ENCODE data around the gene BTD. TPM values are rescaled to one million over a fixed set of nuclear protein-coding genes. Genes with fewer than 3 reads are reported as not detected.

Gene BTD
- total and polyA plus RNA-seq, 12 donors: 9.9 to 148 (median 58.3) TPM

- 90 to 97% (median 93%) methylated on average over 5 of the region's 5 CpGs for WGBS, 4 donors
- no peak for TF ChIP-seq CTCF (IDR thresholded peaks at IDR 0.05)
- no peak for TF ChIP-seq POLR2A (IDR thresholded peaks at IDR 0.05)
- no peaks in the 10 kb centered on the region for H3K4me1 ChIP-seq (replicated peaks in 1 of 2)
- H3K36me3 ChIP-seq (replicated peaks in 1 of 2): peaks cover 0 to 9% of the 10 kb centered on the region in 2 donors
- no peaks in the 10 kb centered on the region for H3K9me3 ChIP-seq (replicated peaks in 1 of 3)
- no peak overlapping the region for H3K4me3 ChIP-seq
- DNase-seq: no peak
- H3K27me3 ChIP-seq: no peaks in the 10 kb centered on the region
- H3K27ac ChIP-seq: no peak overlapping the region
- intact Hi-C loops (cut with DNase I): no loop called here
Measured at GRCh38 chr3:15690748-15691147, 89.2 kb downstream of the BTD start.

GRCh38 chr3:15693355-15693754, 91.8 kb downstream of the BTD start:
- 0 to 100% (median 64%) methylated on average over 1 of the region's 1 CpG for WGBS, 4 donors
- Histone ChIP-seq H3K36me3 (replicated peaks in 1 of 2) (peaks cover 0 to 9% of the 10 kb centered on the region in 2 donors), H3K4me3 (no peak overlapping the region), H3K9me3 (replicated peaks in 1 of 3) (no peaks in the 10 kb centered on the region), H3K27me3 (no peaks in the 10 kb centered on the region), H3K4me1 (replicated peaks in 1 of 2) (no peaks in the 10 kb centered on the region), H3K27ac (no peak overlapping the region)
- intact Hi-C loops (cut with DNase I): no loop called here
- TF ChIP-seq CTCF (IDR thresholded peaks at IDR 0.05): no peak
- TF ChIP-seq POLR2A (IDR thresholded peaks at IDR 0.05): no peak
- no peak for DNase-seq

- Histone ChIP-seq H3K9me3 (replicated peaks in 1 of 3) (no peaks in the 10 kb centered on the region), H3K27ac (no peak overlapping the region), H3K4me1 (replicated peaks in 1 of 2) (no peaks in the 10 kb centered on the region), H3K27me3 (no peaks in the 10 kb centered on the region), H3K36me3 (replicated peaks in 1 of 2) (peaks cover 0 to 4% of the 10 kb centered on the region in 2 donors), H3K4me3 (no peak overlapping the region)
- no peak for DNase-seq
- intact Hi-C loops (cut with DNase I): no loop called here
- WGBS, 4 donors: 64 to 100% (median 89%) methylated on average over 1 of the region's 1 CpG
- no peak for TF ChIP-seq CTCF (IDR thresholded peaks at IDR 0.05)
- TF ChIP-seq POLR2A (IDR thresholded peaks at IDR 0.05): no peak
Measured at GRCh38 chr3:15694628-15695027, 93.1 kb downstream of the BTD start.

Small RNA genes lying within 50 kb of the gene (microRNA-seq; reads per million reads assigned to microRNA genes)
- 0 reads per million in 3 donors for gene MIR3134

Small RNA genes lying within 50 kb of the gene (small RNA-seq; reads per million reads assigned to genes)
- gene MIR3134: 0 reads per million in 2 donors

Other genes starting within 250 kb of the BTD start
- 10 to 100 TPM in 7 of 9 donors, 1 to 10 TPM in 2; 6.8 to 34.2 (median 13.3) TPM for gene METTL6, start 174.2 kb upstream of the BTD start, total RNA-seq
- gene METTL6, start 174.2 kb upstream of the BTD start, polyA plus RNA-seq: 10 to 100 TPM in 1 of 3 donors, 1 to 10 TPM in 2; 6.2 to 16.9 (median 8.4) TPM
- 10 to 100 TPM; 11.8 to 30.6 (median 20.6) TPM for gene EAF1, start 174.1 kb upstream of the BTD start, total RNA-seq
- 10 to 100 TPM in 1 of 3 donors, 1 to 10 TPM in 2; 2.6 to 22.5 (median 4.6) TPM for gene EAF1, start 174.1 kb upstream of the BTD start, polyA plus RNA-seq
- gene COLQ, start 80.0 kb upstream of the BTD start, total RNA-seq: 1 to 10 TPM in 7 of 9 donors, under 1 TPM in 1, not detected in 1; 0.60 to 3.2 (median 2.0) TPM
- gene COLQ, start 80.0 kb upstream of the BTD start, polyA plus RNA-seq: 1 to 10 TPM; 1.1 to 7.7 (median 7.3) TPM
- gene HACL1, start 176 bp upstream of the BTD start, total RNA-seq: 10 to 100 TPM; 12.3 to 41.7 (median 23.6) TPM
- gene HACL1, start 176 bp upstream of the BTD start, polyA plus RNA-seq: 10 to 100 TPM; 12.8 to 25.0 (median 15.5) TPM
- 10 to 100 TPM; 14.0 to 71.7 (median 44.5) TPM for gene ANKRD28, start 196.2 kb downstream of the BTD start, total RNA-seq
- 10 to 100 TPM; 11.0 to 16.9 (median 16.2) TPM for gene ANKRD28, start 196.2 kb downstream of the BTD start, polyA plus RNA-seq

Data from adrenal gland (tissue), 12 donors.